Activated CD4-positive, alpha-beta T cell treated with anti-CD3 and anti-CD28 coated beads for 48 hours (primary cell): ENCODE measurements around the gene GATA1.
A peak's percentile ranks its signal among the peaks of the same experiment; 100 is the strongest.

ENCODE experiments used
- DNase-seq: peaks from one replicate; pipeline ENCODE4 v3.0.0-alpha.2; 2020

Gene GATA1

GRCh38 chrX:48785540-48786214 lies 713 bp upstream of the GATA1 start:
- DNase-seq: no peak

- DNase-seq: no peak
These were observed 575 bp downstream of the GATA1 start for GRCh38 chrX:48786825-48787504.

GRCh38 chrX:48787505-48788443 lies 1.4 kb downstream of the GATA1 start:
- DNase-seq: no peak

- DNase-seq: no peak
These were observed 3.2 kb downstream of the GATA1 start for GRCh38 chrX:48789366-48790220.

GRCh38 chrX:48790477-48790876 lies 4.1 kb downstream of the GATA1 start:
- no peak for DNase-seq

- DNase-seq: no peak
These were observed 4.9 kb downstream of the GATA1 start for GRCh38 chrX:48791063-48791820.

- no peak for DNase-seq
These were observed 5.8 kb downstream of the GATA1 start for GRCh38 chrX:48792219-48792618.

- no peak for DNase-seq
These were observed 7.5 kb downstream of the GATA1 start for GRCh38 chrX:48793935-48794334.

- DNase-seq: no peak
These were observed 8.0 kb downstream of the GATA1 start for GRCh38 chrX:48794340-48794910.

GRCh38 chrX:48794911-48795515 lies 8.6 kb downstream of the GATA1 start:
- DNase-seq: no peak

- DNase-seq: no peak
These were observed 11.9 kb downstream of the GATA1 start for GRCh38 chrX:48798318-48798717.

GRCh38 chrX:48800574-48801279 lies 14.3 kb downstream of the GATA1 start:
- DNase-seq: no peak

- peak; percentile 96 for DNase-seq
These were observed 15.1 kb downstream of the GATA1 start, which contains the start of gene HDAC6 for GRCh38 chrX:48801280-48802088. Gene HDAC6 (plus strand): TSS chrX:48802067. CDS start chrX:48802693, 626 bp downstream.

- DNase-seq: peak; percentile 81
These were observed 15.9 kb downstream of the GATA1 start for GRCh38 chrX:48802089-48802904.

- no peak for DNase-seq
These were observed 16.5 kb downstream of the GATA1 start for GRCh38 chrX:48802905-48803200.

- DNase-seq: no peak
These were observed 19.7 kb downstream of the GATA1 start for GRCh38 chrX:48806081-48806480.

- DNase-seq: no peak
These were observed 27.3 kb downstream of the GATA1 start for GRCh38 chrX:48813644-48814043.

GRCh38 chrX:48814722-48815121 lies 28.3 kb downstream of the GATA1 start:
- DNase-seq: no peak

- no peak for DNase-seq
These were observed 28.9 kb downstream of the GATA1 start for GRCh38 chrX:48815266-48815665.
